Measurements from ENCODE around the gene ANAPC10.

The ANAPC10 gene

GRCh38 chr4:145035494-145036136 is 62.4 kb downstream of the ANAPC10 start:
- H4K91ac ChIP-seq (ENCODE audit: low read length) = no peak overlapping the region

DNA sequence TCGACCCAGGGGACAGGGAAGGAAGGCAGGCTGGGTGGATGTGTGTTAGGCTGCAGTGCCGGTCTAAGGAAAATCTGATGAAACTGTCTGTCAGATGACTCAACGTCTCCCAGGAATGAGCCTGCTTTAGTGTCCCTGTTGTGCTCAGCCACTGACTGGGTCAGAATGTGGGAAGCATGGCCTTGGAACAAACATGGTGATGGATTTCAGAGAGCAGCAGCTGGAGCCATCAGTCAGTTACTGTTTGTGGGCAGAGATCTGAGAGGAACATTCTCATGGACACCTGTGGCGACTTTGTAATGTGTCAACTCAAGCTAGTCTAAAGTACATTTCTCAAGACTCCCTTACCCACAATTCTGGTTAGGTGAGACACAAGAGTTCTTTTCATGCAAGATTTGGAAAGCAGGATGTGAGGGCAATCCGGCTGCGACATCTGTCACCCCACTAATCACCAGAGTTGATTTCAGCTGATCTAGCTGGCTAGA is 63.2 kb downstream of the ANAPC10 start:
- no peak overlapping the region for H2BK15ac ChIP-seq (ENCODE audit: low read depth, poor library complexity, severe bottlenecking)
- peak overlapping the region; percentile 2 for H3K27ac ChIP-seq (ENCODE audit: low read length, poor library complexity, severe bottlenecking)
- H3K27me3 ChIP-seq (ENCODE audit: control insufficient read depth in 1 of 2, insufficient read depth in 1 of 2, low read length in 2 of 2) = no peaks in the 10 kb centered on the region
- 78% methylated on average over 6 of the region's 6 CpGs for WGBS
- no peak overlapping the region for H2AK5ac ChIP-seq (ENCODE audit: low read length, severe bottlenecking)
- no peaks in the 10 kb centered on the region for H3K9me3 ChIP-seq (ENCODE audit: control insufficient read depth, low read length)
- peak overlapping the region in 1 of 2 experiments; percentile 24 for H2BK12ac ChIP-seq (ENCODE audit: low read length in 2 of 2)
- H2AFZ ChIP-seq (ENCODE audit: low read depth, low read length) = no peak overlapping the region
- H2BK120ac ChIP-seq (ENCODE audit: low read depth, low read length) = no peak overlapping the region
- no peak overlapping the region for H3K4me3 ChIP-seq (ENCODE audit: insufficient read depth in 1 of 2, low read depth in 1 of 2, low read length in 2 of 2)
- no peak overlapping the region for H3K14ac ChIP-seq (ENCODE audit: low read length in 2 of 2)
- no peak overlapping the region for H4K8ac ChIP-seq (ENCODE audit: low read length)
- H3K36me3 ChIP-seq (ENCODE audit: control insufficient read depth in 1 of 2, insufficient read depth in 2 of 2, low read depth in 1 of 2, low read length in 2 of 2) = peaks cover 16 to 19% of the 10 kb centered on the region in 2 experiments
- H3K23ac ChIP-seq (ENCODE audit: low read length in 2 of 2) = no peak overlapping the region
- peaks cover 19% of the 10 kb centered on the region for H3K79me1 ChIP-seq (replicated peaks; ENCODE audit: low read length, poor library complexity, severe bottlenecking)
- no peak overlapping the region for H3K4me2 ChIP-seq (ENCODE audit: low read length, poor library complexity, severe bottlenecking)
- no peak overlapping the region for H3K4ac ChIP-seq (ENCODE audit: low read depth in 1 of 2, low read length in 2 of 2)
- no peak overlapping the region for H2BK5ac ChIP-seq (ENCODE audit: low read depth, low read length, poor library complexity, severe bottlenecking)
- peak overlapping the region in 1 of 2 experiments; percentile 64 for H3K18ac ChIP-seq (ENCODE audit: low read depth in 1 of 2, low read length in 2 of 2)
- peaks cover 5% of the 10 kb centered on the region for H3K4me1 ChIP-seq (ENCODE audit: control insufficient read depth, insufficient read depth, low read depth, low read length)
- peak; percentile 90 for DNase-seq
- no peak overlapping the region for H4K91ac ChIP-seq (ENCODE audit: low read length)
- H3K9ac ChIP-seq (ENCODE audit: low read length) = no peak overlapping the region

More at GRCh38 chr4:145035494-145036136, 62.4 kb downstream of the ANAPC10 start:
- peak; percentile 11 for DNase-seq
- Histone ChIP-seq H3K18ac (ENCODE audit: low read depth in 1 of 2, low read length in 2 of 2) (no peak overlapping the region), H3K9ac (ENCODE audit: low read length) (no peak overlapping the region), H3K9me3 (ENCODE audit: control insufficient read depth, low read length) (no peaks in the 10 kb centered on the region), H2AK5ac (ENCODE audit: low read length, severe bottlenecking) (no peak overlapping the region), H2AFZ (ENCODE audit: low read depth, low read length) (no peak overlapping the region), H3K23ac (ENCODE audit: low read length in 2 of 2) (no peak overlapping the region), H2BK120ac (ENCODE audit: low read depth, low read length) (no peak overlapping the region), H3K79me1 (replicated peaks; ENCODE audit: low read length, poor library complexity, severe bottlenecking) (peaks cover 20% of the 10 kb centered on the region), H3K27ac (ENCODE audit: low read length, poor library complexity, severe bottlenecking) (no peak overlapping the region), H2BK12ac (ENCODE audit: low read length in 2 of 2) (no peak overlapping the region), H3K4me2 (ENCODE audit: low read length, poor library complexity, severe bottlenecking) (no peak overlapping the region), H3K4me1 (ENCODE audit: control insufficient read depth, insufficient read depth, low read depth, low read length) (peaks cover 5% of the 10 kb centered on the region), H3K14ac (ENCODE audit: low read length in 2 of 2) (no peak overlapping the region), H3K4ac (ENCODE audit: low read depth in 1 of 2, low read length in 2 of 2) (no peak overlapping the region), H2BK5ac (ENCODE audit: low read depth, low read length, poor library complexity, severe bottlenecking) (no peak overlapping the region), H3K4me3 (ENCODE audit: insufficient read depth in 1 of 2, low read depth in 1 of 2, low read length in 2 of 2) (no peak overlapping the region), H2BK15ac (ENCODE audit: low read depth, poor library complexity, severe bottlenecking) (no peak overlapping the region), H4K8ac (ENCODE audit: low read length) (no peak overlapping the region), H3K36me3 (ENCODE audit: control insufficient read depth in 1 of 2, insufficient read depth in 2 of 2, low read depth in 1 of 2, low read length in 2 of 2) (peaks cover 16 to 19% of the 10 kb centered on the region in 2 experiments), H3K27me3 (ENCODE audit: control insufficient read depth in 1 of 2, insufficient read depth in 1 of 2, low read length in 2 of 2) (no peaks in the 10 kb centered on the region)
- WGBS = 33% methylated on average over 1 of the region's 2 CpGs

DNA sequence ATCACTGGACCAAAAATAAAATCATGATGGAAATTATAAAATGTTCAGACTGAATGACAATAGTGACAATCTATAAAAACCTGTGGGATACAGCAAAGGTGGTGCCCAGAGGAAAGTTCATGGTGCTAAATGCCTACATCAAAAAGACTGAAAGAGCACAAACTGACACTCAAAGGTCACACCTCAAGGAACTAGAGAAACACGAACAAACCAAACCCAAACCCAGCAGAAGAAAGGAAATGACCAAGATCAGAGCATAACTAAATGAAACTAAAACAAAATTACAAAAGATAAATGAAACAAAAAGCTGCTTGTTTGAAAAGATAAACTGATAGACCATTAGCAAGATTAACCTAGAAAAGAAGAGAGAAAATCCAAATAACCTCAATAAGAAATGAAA is 78.7 kb downstream of the ANAPC10 start:
- H3K4ac ChIP-seq (ENCODE audit: low read depth in 1 of 2, low read length in 2 of 2) = no peak overlapping the region
- H4K91ac ChIP-seq (ENCODE audit: low read length) = no peak overlapping the region
- no peak overlapping the region for H3K4me2 ChIP-seq (ENCODE audit: low read length, poor library complexity, severe bottlenecking)
- H2AFZ ChIP-seq (ENCODE audit: low read depth, low read length) = no peak overlapping the region
- no peak overlapping the region for H2BK5ac ChIP-seq (ENCODE audit: low read depth, low read length, poor library complexity, severe bottlenecking)
- H3K27ac ChIP-seq (ENCODE audit: low read length, poor library complexity, severe bottlenecking) = no peak overlapping the region
- H3K27me3 ChIP-seq (ENCODE audit: control insufficient read depth in 1 of 2, insufficient read depth in 1 of 2, low read length in 2 of 2) = no peaks in the 10 kb centered on the region
- no peak overlapping the region for H2BK120ac ChIP-seq (ENCODE audit: low read depth, low read length)
- peaks cover 8% of the 10 kb centered on the region for H3K79me1 ChIP-seq (replicated peaks; ENCODE audit: low read length, poor library complexity, severe bottlenecking)
- no peak overlapping the region for H2BK15ac ChIP-seq (ENCODE audit: low read depth, poor library complexity, severe bottlenecking)
- no peaks in the 10 kb centered on the region for H3K4me1 ChIP-seq (ENCODE audit: control insufficient read depth, insufficient read depth, low read depth, low read length)
- no peak overlapping the region for H3K14ac ChIP-seq (ENCODE audit: low read length in 2 of 2)
- peaks cover 7% of the 10 kb centered on the region for H3K9me3 ChIP-seq (ENCODE audit: control insufficient read depth, low read length)
- no peak for DNase-seq
- WGBS = 100% methylated on average over 1 of the region's 1 CpG
- H4K8ac ChIP-seq (ENCODE audit: low read length) = no peak overlapping the region
- H3K23ac ChIP-seq (ENCODE audit: low read length in 2 of 2) = no peak overlapping the region
- no peak overlapping the region for H2BK12ac ChIP-seq (ENCODE audit: low read length in 2 of 2)
- H3K9ac ChIP-seq (ENCODE audit: low read length) = no peak overlapping the region
- H3K18ac ChIP-seq (ENCODE audit: low read depth in 1 of 2, low read length in 2 of 2) = no peak overlapping the region
- no peaks in the 10 kb centered on the region for H3K36me3 ChIP-seq (ENCODE audit: control insufficient read depth in 1 of 2, insufficient read depth in 2 of 2, low read depth in 1 of 2, low read length in 2 of 2)
- H3K4me3 ChIP-seq (ENCODE audit: insufficient read depth in 1 of 2, low read depth in 1 of 2, low read length in 2 of 2) = no peak overlapping the region
- no peak overlapping the region for H2AK5ac ChIP-seq (ENCODE audit: low read length, severe bottlenecking)

- DNase-seq = no peak
- Histone ChIP-seq H3K4me2 (ENCODE audit: low read length, poor library complexity, severe bottlenecking) (no peak overlapping the region), H3K4ac (ENCODE audit: low read depth in 1 of 2, low read length in 2 of 2) (no peak overlapping the region)
Measured at GRCh38 chr4:145014365-145014764, 83.6 kb downstream of the ANAPC10 start.

More at GRCh38 chr4:145014365-145014764, 83.6 kb downstream of the ANAPC10 start:
- Histone ChIP-seq H3K9ac (ENCODE audit: low read length) (no peak overlapping the region), H3K79me1 (replicated peaks; ENCODE audit: low read length, poor library complexity, severe bottlenecking) (peaks cover 19% of the 10 kb centered on the region), H2BK5ac (ENCODE audit: low read depth, low read length, poor library complexity, severe bottlenecking) (no peak overlapping the region), H3K18ac (ENCODE audit: low read depth in 1 of 2, low read length in 2 of 2) (peak overlapping the region in 1 of 2 experiments; percentile 11), H3K9me3 (ENCODE audit: control insufficient read depth, low read length) (no peaks in the 10 kb centered on the region), H4K8ac (ENCODE audit: low read length) (peak overlapping the region; percentile 24), H3K4me3 (ENCODE audit: insufficient read depth in 1 of 2, low read depth in 1 of 2, low read length in 2 of 2) (no peak overlapping the region), H4K91ac (ENCODE audit: low read length) (no peak overlapping the region), H2BK120ac (ENCODE audit: low read depth, low read length) (no peak overlapping the region), H3K14ac (ENCODE audit: low read length in 2 of 2) (no peak overlapping the region), H2AK5ac (ENCODE audit: low read length, severe bottlenecking) (no peak overlapping the region), H3K4me1 (ENCODE audit: control insufficient read depth, insufficient read depth, low read depth, low read length) (no peaks in the 10 kb centered on the region), H2BK15ac (ENCODE audit: low read depth, poor library complexity, severe bottlenecking) (no peak overlapping the region), H2BK12ac (ENCODE audit: low read length in 2 of 2) (peak overlapping the region in 1 of 2 experiments; percentile 64), H3K27ac (ENCODE audit: low read length, poor library complexity, severe bottlenecking) (no peak overlapping the region), H3K36me3 (ENCODE audit: control insufficient read depth in 1 of 2, insufficient read depth in 2 of 2, low read depth in 1 of 2, low read length in 2 of 2) (no peaks in the 10 kb centered on the region), H2AFZ (ENCODE audit: low read depth, low read length) (no peak overlapping the region), H3K23ac (ENCODE audit: low read length in 2 of 2) (no peak overlapping the region), H3K27me3 (ENCODE audit: control insufficient read depth in 1 of 2, insufficient read depth in 1 of 2, low read length in 2 of 2) (no peaks in the 10 kb centered on the region)
- WGBS = 98% methylated on average over 4 of the region's 4 CpGs

Data from mesenchymal stem cell (in vitro differentiated cells and primary cell).